Caco-2 (cell line): ENCODE data around the gene TMEM63B. TPM values are rescaled to one million over a fixed set of nuclear protein-coding genes. Genes with fewer than 3 reads are reported as not detected.

Experiments
- BruUV-seq: library from RNA; stranded (reverse); fragments of 400-500 nt; replicated peaks from 2 replicates; lab custom pipeline; 2021; lab: Mats Ljungman, UMichigan
- CTCF ChIA-PET: fragments of 300-600 bp; sonication (Branson Sonifier 250); formaldehyde crosslinking; loops from one replicate; lab custom pipeline; 2022; ENCODE audit warnings: antibody characterized with exemption; lab: Charles Lee
- POLR2A ChIA-PET: fragments of 300-600 bp; sonication (Branson Sonifier 250); formaldehyde crosslinking; loops from one replicate; lab custom pipeline; 2022; ENCODE audit warnings: antibody characterized with exemption; lab: Charles Lee
- DNase-seq, 2 experiments: peaks; one replicate each; pipeline versions ENCODE4 v3.0.0 to v3.0.0-alpha.2; 2020 to 2022
- H3K27me3 ChIP-seq: replicated peaks from 2 replicates; pipeline ENCODE4 v1.6.0; 2011; ENCODE audit warnings: low read length; ENCODE audit not compliant: control insufficient read depth, insufficient read depth
- H3K36me3 ChIP-seq: 2 replicates; pipeline ENCODE4 v1.5.1; 2011; ENCODE audit warnings: low read length; ENCODE audit not compliant: control insufficient read depth, insufficient read depth
- H3K4me1 ChIP-seq: fragments of 250-450 bp; sonication (Bioruptor Pico); 2 replicates; pipeline ENCODE4 v1.5.1; 2020; ENCODE audit warnings: mild to moderate bottlenecking
- H3K4me3 ChIP-seq: 2 replicates; pipeline ENCODE4 v1.5.1; 2011; ENCODE audit warnings: low read depth, mild to moderate bottlenecking, control low read depth, low read length
- H3K9me3 ChIP-seq: fragments of 250-450 bp; sonication (Bioruptor Pico); 2 replicates; pipeline ENCODE4 v1.5.1; 2020; ENCODE audit warnings: mild to moderate bottlenecking, moderate library complexity
- H3K27ac Mint-ChIP-seq: one replicate; pipeline ENCODE4 v1.8.0; 2022; ENCODE audit warnings: mixed read lengths; ENCODE audit not compliant: unreplicated experiment
- H3K27me3 Mint-ChIP-seq: one replicate; pipeline ENCODE4 v1.8.0; 2022; ENCODE audit warnings: mixed read lengths; ENCODE audit not compliant: insufficient read depth, unreplicated experiment
- H3K36me3 Mint-ChIP-seq: one replicate; pipeline ENCODE4 v1.8.0; 2022; ENCODE audit warnings: mild to moderate bottlenecking, mixed read lengths; ENCODE audit not compliant: insufficient read depth, unreplicated experiment
- H3K4me1 Mint-ChIP-seq: one replicate; pipeline ENCODE4 v1.8.0; 2022; ENCODE audit warnings: low read depth, mixed read lengths; ENCODE audit not compliant: unreplicated experiment
- H3K4me3 Mint-ChIP-seq: one replicate; pipeline ENCODE4 v1.8.0; 2022; ENCODE audit warnings: mild to moderate bottlenecking, moderate library complexity, mixed read lengths; ENCODE audit not compliant: unreplicated experiment
- H3K9me3 Mint-ChIP-seq: one replicate; pipeline ENCODE4 v1.8.0; 2022; ENCODE audit warnings: mixed read lengths; ENCODE audit not compliant: unreplicated experiment
- CTCF ChIP-seq, 2 experiments: fragments of 200-600 bp in 1 of 2; IDR thresholded peaks; 1 replicate in 1 of 2; 2 replicates in 1 of 2; pipeline versions ENCODE4 v1.5.1 to v1.8.0; 2011 to 2022; ENCODE audit warnings: antibody characterized with exemption in 1 of 2, control low read depth in 1 of 2, inconsistent platforms in 1 of 2, low read depth in 1 of 2, low read length in 1 of 2, mild to moderate bottlenecking in 1 of 2, moderate library complexity in 1 of 2; ENCODE audit not compliant: insufficient read depth in 1 of 2, severe bottlenecking in 1 of 2, unreplicated experiment in 1 of 2
- intact Hi-C: fragments of 100-400 bp; cut with micrococcal nuclease; formaldehyde crosslinking; loops from one replicate; pipeline ENCODE4 v1.10.0; 2022; ENCODE audit not compliant: unreplicated experiment
- total RNA-seq: library from RNA; stranded (reverse); gene quantifications from 2 replicates; pipeline ENCODE4 v1.2.3, GENCODE V29; 2022

Gene TMEM63B
- total RNA-seq, 1 experiment from 2014 or later: 28.2 TPM

GRCh38 chr6:44201638-44202303 is 74.4 kb downstream of the TMEM63B start:
- POLR2A ChIA-PET: no interaction called here
- no peaks in the 10 kb centered on the region for H3K9me3 ChIP-seq
- peak overlapping the region; percentile 81 for H3K27ac Mint-ChIP-seq

GRCh38 chr6:44202332-44202971 is 75.1 kb downstream of the TMEM63B start:
- no peaks in the 10 kb centered on the region for H3K9me3 ChIP-seq
- H3K4me1 ChIP-seq: peaks cover 36% of the 10 kb centered on the region
- no peaks in the 10 kb centered on the region for H3K36me3 ChIP-seq
- no peaks in the 10 kb centered on the region for H3K36me3 Mint-ChIP-seq
- H3K27ac Mint-ChIP-seq: peak overlapping the region; percentile 81
- H3K4me3 ChIP-seq: no peak overlapping the region
- no TSS peak for BruUV-seq
- no peak for DNase-seq
- TF ChIP-seq CTCF (IDR thresholded peaks at IDR 0.05; ENCODE audit: insufficient read depth in 1 of 2, low read depth in 1 of 2, low read length in 1 of 2, severe bottlenecking in 1 of 2, unreplicated experiment in 1 of 2): no peak
- POLR2A ChIA-PET: interaction anchor here (0.6 kb wide), 1 partner anchor 62 kb away, joined by 5 read pairs; no protein-coding TSS in a partner anchor
- H3K27me3 ChIP-seq: no peaks in the 10 kb centered on the region
- no peaks in the 10 kb centered on the region for H3K9me3 Mint-ChIP-seq
- peaks cover 31% of the 10 kb centered on the region for H3K4me1 Mint-ChIP-seq
- intact Hi-C loops: no loop called here
- CTCF ChIA-PET: interaction anchor here (1.2 kb wide), 1 partner anchor 17 kb away, joined by 3 read pairs; no protein-coding TSS in a partner anchor
- no peaks in the 10 kb centered on the region for H3K27me3 Mint-ChIP-seq
- no peak overlapping the region for H3K4me3 Mint-ChIP-seq

More at GRCh38 chr6:44201638-44202303, 74.4 kb downstream of the TMEM63B start:
- Histone ChIP-seq H3K4me1 (peaks cover 34% of the 10 kb centered on the region), H3K27me3 (no peaks in the 10 kb centered on the region), H3K4me3 (no peak overlapping the region), H3K36me3 (no peaks in the 10 kb centered on the region)
- intact Hi-C loops: no loop called here
- BruUV-seq: no TSS peak
- Mint-ChIP-seq H3K4me3 (no peak overlapping the region), H3K36me3 (no peaks in the 10 kb centered on the region), H3K4me1 (peaks cover 30% of the 10 kb centered on the region), H3K27me3 (no peaks in the 10 kb centered on the region), H3K9me3 (no peaks in the 10 kb centered on the region)
- no peak for TF ChIP-seq CTCF (IDR thresholded peaks at IDR 0.05; ENCODE audit: insufficient read depth in 1 of 2, low read depth in 1 of 2, low read length in 1 of 2, severe bottlenecking in 1 of 2, unreplicated experiment in 1 of 2)
- no peak for DNase-seq
- CTCF ChIA-PET: interaction anchor here (0.8 kb wide), 1 partner anchor 18 kb away, joined by 3 read pairs; no protein-coding TSS in a partner anchor

- no peaks in the 10 kb centered on the region for H3K36me3 Mint-ChIP-seq
- H3K27ac Mint-ChIP-seq: peak overlapping the region; percentile 81
- Histone ChIP-seq H3K27me3 (no peaks in the 10 kb centered on the region), H3K9me3 (no peaks in the 10 kb centered on the region), H3K36me3 (no peaks in the 10 kb centered on the region), H3K4me3 (no peak overlapping the region), H3K4me1 (peaks cover 36% of the 10 kb centered on the region)
- peak; percentile 56 to 68 for DNase-seq
- intact Hi-C loops: no loop called here
- ChIA-PET CTCF (interaction anchor here (1.0 to 1.2 kb wide), 3 partner anchors 16 to 31 kb away, joined by 3 read pairs; no protein-coding TSS in a partner anchor), POLR2A (interaction anchor here (0.6 to 1.0 kb wide), 2 partner anchors 44 to 61 kb away, joined by 5 read pairs; partner anchors contain the start of gene HSP90AB1)
- no TSS peak for BruUV-seq
- peaks cover 32% of the 10 kb centered on the region for H3K4me1 Mint-ChIP-seq
- H3K4me3 Mint-ChIP-seq: no peak overlapping the region
- no peaks in the 10 kb centered on the region for H3K9me3 Mint-ChIP-seq
- H3K27me3 Mint-ChIP-seq: no peaks in the 10 kb centered on the region
- no peak for TF ChIP-seq CTCF (IDR thresholded peaks at IDR 0.05; ENCODE audit: insufficient read depth in 1 of 2, low read depth in 1 of 2, low read length in 1 of 2, severe bottlenecking in 1 of 2, unreplicated experiment in 1 of 2)
Measured at GRCh38 chr6:44202972-44203750, 75.8 kb downstream of the TMEM63B start.
